HCT116 (cell line): Measurements from ENCODE around the gene WWP2. TPM values are rescaled to one million over a fixed set of nuclear protein-coding genes. Genes with fewer than 3 reads are reported as not detected.
A peak's percentile ranks its signal among the peaks of the same experiment; 100 is the strongest.
"Not testable (repeated sequence)": the region's sequence is repeated elsewhere in the genome, so short reads cannot be mapped to it uniquely, and the experiment has no call there.

Source experiments
- ATAC-seq: fragments of 200-7000 bp; cut with Tn5 transposase; 2 replicates; pipeline ENCODE4 v1.9.1; 2020; ENCODE audit warnings: mild to moderate bottlenecking, moderate library complexity
- BruUV-seq: library from RNA; stranded (reverse); fragments of 400-500 nt; replicated peaks from 2 replicates; lab custom pipeline; 2021; lab: Mats Ljungman, UMichigan
- CTCF ChIA-PET: fragments of 300-600 bp; sonication (Branson Sonifier 250); formaldehyde crosslinking; loops from one replicate; lab custom pipeline; 2021; ENCODE audit warnings: antibody characterized with exemption; lab: Charles Lee
- POLR2A ChIA-PET: fragments of 300-600, 350-600 bp; sonication (Branson Sonifier 250); formaldehyde crosslinking; loops from one replicate; lab custom pipeline; 2021; ENCODE audit warnings: antibody characterized with exemption; lab: Charles Lee
- RAD21 ChIA-PET, 2 experiments: fragments of 300-600 bp; sonication (Branson Sonifier 250); formaldehyde crosslinking; loops; one replicate each; lab custom pipeline; 2023; ENCODE audit warnings: low total read pairs in 2 of 2; ENCODE audit not compliant: uncharacterized antibody in 2 of 2, unreplicated experiment in 2 of 2, low non-redundant PET in 1 of 2; lab: Charles Lee
- DNase-seq: peaks from one replicate; pipeline ENCODE4 v3.0.0-alpha.2; 2010; ENCODE audit warnings: low read depth, low spot score
- H2AFZ ChIP-seq: fragments of 200-600 bp; shearing (Covaris generic), sonication (generic); 2 replicates; pipeline ENCODE4 v1.6.1; 2017; ENCODE audit warnings: low read depth, mixed run types, mixed read lengths, antibody characterized with exemption, low read length; ENCODE audit not compliant: poor library complexity, severe bottlenecking
- H3K27ac ChIP-seq: 2 replicates; pipeline ENCODE4 v1.5.1; 2012; ENCODE audit warnings: low read depth, low read length
- H3K27me3 ChIP-seq: fragments of 200-600 bp; sonication (generic); 2 replicates; pipeline ENCODE4 v1.6.1; 2016; ENCODE audit warnings: mixed run types, low read length, mixed read lengths; ENCODE audit not compliant: insufficient read depth
- H3K36me3 ChIP-seq, 2 experiments: fragments of 200-500 bp in 1 of 2; fragments of 200-600 bp in 1 of 2; sonication (Bioruptor generic) in 1 of 2; sonication (generic) in 1 of 2; 2 replicates each; pipeline versions ENCODE4 v1.5.1 to v1.6.1; 2014 to 2016; ENCODE audit warnings: low read length in 2 of 2, inconsistent platforms in 1 of 2, mixed read lengths in 1 of 2, mixed run types in 1 of 2; ENCODE audit not compliant: insufficient read depth in 2 of 2, control insufficient read depth in 1 of 2
- H3K4me1 ChIP-seq, 2 experiments: fragments of 200-600 bp in 1 of 2; sonication (generic) in 1 of 2; 2 replicates each; pipeline versions ENCODE4 v1.5.1 to v1.6.1; 2012 to 2017; ENCODE audit warnings: low read length in 2 of 2, inconsistent platforms in 1 of 2, mild to moderate bottlenecking in 1 of 2, mixed read lengths in 1 of 2, mixed run types in 1 of 2, moderate library complexity in 1 of 2; ENCODE audit not compliant: insufficient read depth in 2 of 2, control insufficient read depth in 1 of 2
- H3K4me2 ChIP-seq: fragments of 200-600 bp; sonication (generic); 2 replicates; pipeline ENCODE4 v1.6.1; 2017; ENCODE audit warnings: mixed run types, low read length, mixed read lengths
- H3K4me3 ChIP-seq, 2 experiments: fragments of 200-600 bp in 1 of 2; sonication (generic) in 1 of 2; replicated peaks in 1 of 2; 2 replicates each; pipeline ENCODE4 v1.5.1; 2011 to 2016; ENCODE audit warnings: low read length in 2 of 2, control low read depth in 1 of 2, low read depth in 1 of 2, mild to moderate bottlenecking in 1 of 2, mixed read lengths in 1 of 2, mixed run types in 1 of 2
- H3K79me2 ChIP-seq: fragments of 200-600 bp; sonication (generic); 2 replicates; pipeline ENCODE4 v1.6.1; 2017; ENCODE audit warnings: mild to moderate bottlenecking, mixed run types, low read length, moderate library complexity, mixed read lengths; ENCODE audit not compliant: insufficient read depth
- H3K9ac ChIP-seq: fragments of 200-600 bp; sonication (generic); 2 replicates; pipeline ENCODE4 v1.6.1; 2016; ENCODE audit warnings: low read length, mixed read lengths
- H3K9me2 ChIP-seq: fragments of 200-600 bp; sonication (generic), shearing (Covaris generic); 2 replicates; pipeline ENCODE4 v1.6.1; 2017; ENCODE audit warnings: mixed run types, mild to moderate bottlenecking, moderate library complexity; ENCODE audit not compliant: insufficient read depth
- H3K9me3 ChIP-seq, 2 experiments: fragments of 200-500 bp in 1 of 2; fragments of 200-600 bp in 1 of 2; sonication (Bioruptor generic) in 1 of 2; sonication (generic) in 1 of 2; 2 replicates each; pipeline ENCODE4 v1.6.1; 2014 to 2017; ENCODE audit warnings: low read length in 2 of 2, mixed read lengths in 2 of 2, inconsistent platforms in 1 of 2, low read depth in 1 of 2, mild to moderate bottlenecking in 1 of 2, mixed run types in 1 of 2, moderate library complexity in 1 of 2; ENCODE audit not compliant: control insufficient read depth in 1 of 2, insufficient read depth in 1 of 2
- H4K20me1 ChIP-seq: fragments of 200-600 bp; sonication (generic), shearing (Covaris generic); 2 replicates; pipeline ENCODE4 v1.6.1; 2017; ENCODE audit warnings: mixed run types, mild to moderate bottlenecking, moderate library complexity; ENCODE audit not compliant: insufficient read depth
- intact Hi-C: fragments of 100-400 bp; cut with micrococcal nuclease; formaldehyde crosslinking; loops from 2 replicates; pipeline ENCODE4 v1.10.0; 2022
- total RNA-seq: library from RNA; stranded (reverse); gene quantifications from one replicate; pipeline ENCODE4 v1.2.1, GENCODE V29; 2021; ENCODE audit not compliant: unreplicated experiment

The WWP2 gene
- total RNA-seq, 1 experiment from 2014 or later = 44.2 TPM

DNA sequence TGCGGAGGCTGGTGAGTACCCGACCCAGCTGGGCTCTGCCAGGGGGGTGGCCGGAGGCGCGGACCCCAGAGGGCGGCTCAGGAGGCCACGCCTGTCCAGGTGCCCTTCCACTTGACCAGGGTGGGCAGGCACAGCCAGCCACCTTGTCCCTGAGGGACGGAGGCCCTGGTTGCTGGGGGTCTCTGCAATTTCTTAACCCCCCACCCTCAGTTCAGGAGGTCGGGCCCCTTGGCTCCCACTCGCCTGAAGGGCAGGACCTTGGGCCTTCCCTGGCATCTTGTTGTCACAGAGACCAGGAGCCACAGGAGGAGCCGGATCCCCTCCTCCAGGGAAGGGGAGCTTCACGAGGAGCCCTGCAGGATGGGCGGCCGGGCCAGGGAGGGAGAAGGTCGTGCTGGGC, 190.0 kb downstream of the WWP2 start:
- H3K4me3 ChIP-seq, BruUV-seq, H4K20me1 ChIP-seq, ATAC-seq, intact Hi-C loops, H3K9me3 ChIP-seq, H3K79me2 ChIP-seq, H3K4me2 ChIP-seq, H3K36me3 ChIP-seq, RAD21 ChIA-PET, POLR2A ChIA-PET, H3K9me2 ChIP-seq, H3K27me3 ChIP-seq, H3K9ac ChIP-seq, H2AFZ ChIP-seq, DNase-seq, H3K27ac ChIP-seq, H3K4me1 ChIP-seq, CTCF ChIA-PET: not testable (repeated sequence)

DNA sequence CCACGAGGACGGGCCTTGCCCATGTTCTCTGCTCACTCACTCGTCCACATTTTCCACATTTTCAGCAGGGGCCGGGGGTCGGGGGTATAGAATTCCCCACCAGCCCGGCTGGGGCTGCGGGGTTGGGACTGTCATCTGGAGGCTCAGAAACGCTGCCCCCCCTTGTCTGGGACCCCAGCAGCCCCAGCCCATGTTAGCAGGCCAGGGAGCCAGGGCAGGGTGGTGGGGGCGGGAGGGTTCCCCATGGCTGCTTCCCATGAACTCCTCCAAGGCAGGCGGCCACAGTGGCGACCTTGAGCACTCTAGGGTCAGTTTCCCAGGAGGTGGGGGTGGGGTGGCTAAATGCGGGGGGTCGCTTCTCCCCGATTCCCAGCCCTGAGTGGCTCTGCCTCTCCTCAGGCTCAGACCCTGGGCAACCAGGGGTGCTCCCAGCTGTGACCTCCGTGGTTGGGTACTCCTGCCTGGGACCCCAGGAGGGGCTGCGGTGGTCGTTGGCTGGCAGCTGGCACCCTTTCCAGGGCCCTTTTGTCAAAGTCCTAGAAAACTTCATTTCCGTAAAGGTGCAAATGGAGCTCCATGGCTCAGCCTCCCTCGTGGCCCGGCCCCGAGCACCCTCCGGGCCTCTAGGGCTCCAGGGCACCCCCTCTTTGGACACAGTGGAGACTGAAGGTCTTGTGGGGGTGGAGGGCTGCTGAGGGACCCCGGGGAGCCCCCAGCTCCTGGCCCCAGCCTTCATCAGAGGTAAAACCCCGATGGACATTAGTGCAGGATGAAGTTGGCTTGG, 190.6 kb downstream of the WWP2 start:
- H3K4me3 ChIP-seq, H3K9me2 ChIP-seq, H3K9me3 ChIP-seq, CTCF ChIA-PET, H3K4me1 ChIP-seq, H3K27ac ChIP-seq, H3K36me3 ChIP-seq, H4K20me1 ChIP-seq, H3K79me2 ChIP-seq, H3K27me3 ChIP-seq, DNase-seq, intact Hi-C loops, ATAC-seq, RAD21 ChIA-PET, H2AFZ ChIP-seq, H3K4me2 ChIP-seq, BruUV-seq, POLR2A ChIA-PET, H3K9ac ChIP-seq: not testable (repeated sequence)

DNA sequence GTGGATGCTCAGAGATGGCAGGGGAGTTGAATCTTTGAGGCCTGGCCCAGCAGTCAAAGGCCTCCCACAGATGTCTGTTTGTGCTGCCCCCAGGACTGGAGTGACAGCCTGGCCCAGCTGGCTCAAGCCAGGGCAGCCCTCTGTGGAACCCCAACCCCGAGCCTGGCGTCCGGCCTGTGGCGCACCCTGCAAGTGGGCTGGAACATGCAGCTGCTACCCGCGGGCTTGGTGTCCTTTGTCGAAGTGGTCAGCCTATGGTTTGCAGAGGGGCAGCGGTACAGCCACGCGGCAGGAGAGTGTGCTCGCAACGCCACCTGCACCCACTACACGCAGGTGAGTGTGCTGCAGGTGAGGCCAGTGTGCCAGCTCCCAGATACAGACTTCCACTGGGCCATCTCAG, 192.1 kb downstream of the WWP2 start:
- H3K9me2 ChIP-seq, H4K20me1 ChIP-seq, H3K79me2 ChIP-seq, H3K27ac ChIP-seq, H3K4me2 ChIP-seq, RAD21 ChIA-PET, H3K27me3 ChIP-seq, intact Hi-C loops, H3K9me3 ChIP-seq, H3K9ac ChIP-seq, DNase-seq, H2AFZ ChIP-seq, ATAC-seq, H3K4me1 ChIP-seq, POLR2A ChIA-PET, H3K4me3 ChIP-seq, H3K36me3 ChIP-seq, CTCF ChIA-PET, BruUV-seq: not testable (repeated sequence)

DNA sequence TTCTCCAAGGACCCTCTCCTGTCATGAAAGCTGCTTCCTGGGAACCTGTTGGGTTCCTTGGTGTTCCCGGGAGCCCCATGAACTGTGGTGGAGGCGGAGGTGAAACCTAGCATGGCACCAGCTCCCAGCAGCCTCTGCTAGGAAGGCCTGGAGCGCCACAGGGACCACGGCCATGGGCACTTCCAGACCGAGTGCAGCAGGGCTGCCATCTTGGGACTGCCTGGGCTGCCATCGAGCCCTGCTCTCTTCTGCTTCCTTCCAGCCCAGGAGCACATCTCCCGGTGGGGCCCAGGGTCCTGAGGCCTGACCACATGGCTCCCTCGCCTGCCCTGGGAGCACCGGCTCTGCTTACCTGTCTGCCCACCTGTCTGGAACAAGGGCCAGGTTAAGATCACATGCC, 201.2 kb downstream of the WWP2 start:
- ATAC-seq = peak; percentile 16; the same call in 1 of the 2 replicates
- H3K9me2 ChIP-seq, CTCF ChIA-PET, H3K9ac ChIP-seq, RAD21 ChIA-PET, H3K4me1 ChIP-seq, H3K36me3 ChIP-seq, H3K9me3 ChIP-seq, BruUV-seq, H3K4me2 ChIP-seq, H3K27me3 ChIP-seq, H2AFZ ChIP-seq, H3K27ac ChIP-seq, intact Hi-C loops, H4K20me1 ChIP-seq, POLR2A ChIA-PET, H3K79me2 ChIP-seq, DNase-seq, H3K4me3 ChIP-seq: not testable (repeated sequence)
